GM12878 (cell line): ENCODE results near the gene NTM.

Source experiments
- CHD1 ChIP-seq: IDR thresholded peaks from 2 replicates; pipeline ENCODE4 v1.6.1; 2012; ENCODE audit warnings: low read depth, low read length, improper control_type of control experiment
- CHD4 ChIP-seq: fragments of 200-600 bp; sonication (generic); IDR thresholded peaks from 2 replicates; pipeline ENCODE4 v1.6.1; 2016; ENCODE audit warnings: mild to moderate bottlenecking
- CTCF ChIP-seq, 3 experiments: IDR thresholded peaks in 2 of 3; conservative IDR thresholded peaks in 1 of 3; 2 replicates each; pipeline ENCODE4 v1.5.1; 2011; ENCODE audit warnings: low read depth in 3 of 3, low read length in 3 of 3, mild to moderate bottlenecking in 3 of 3, control low read depth in 2 of 3, moderate library complexity in 2 of 3, inconsistent platforms in 1 of 3, mixed read lengths in 1 of 3; ENCODE audit not compliant: control insufficient read depth in 2 of 3, insufficient read depth in 1 of 3; ENCODE audit errors: extremely low read depth in 1 of 3
- MEF2A ChIP-seq: IDR thresholded peaks from 2 replicates; pipeline ENCODE4 v1.6.1; 2011; ENCODE audit warnings: low read depth, mild to moderate bottlenecking, low read length, moderate library complexity; ENCODE audit not compliant: insufficient read depth
- PBX3 ChIP-seq: IDR thresholded peaks from 2 replicates; pipeline ENCODE4 v1.6.1; 2011; ENCODE audit warnings: mild to moderate bottlenecking, low read depth, low read length, moderate library complexity; ENCODE audit not compliant: insufficient replicate concordance
- POLR2A ChIP-seq: IDR thresholded peaks from 2 replicates; pipeline ENCODE4 v1.6.1; 2011; ENCODE audit warnings: low read depth, mild to moderate bottlenecking, low read length
- POU2F2 ChIP-seq: IDR thresholded peaks from 3 replicates; pipeline ENCODE4 v1.6.1; 2011; ENCODE audit warnings: low read depth, mild to moderate bottlenecking, low read length, borderline replicate concordance
- RELA ChIP-seq: fragments of 450-650 bp; IDR thresholded peaks from 2 replicates; pipeline ENCODE4 v1.8.0; 2014; ENCODE audit warnings: borderline replicate concordance; ENCODE audit not compliant: partially characterized antibody
- TBL1XR1 ChIP-seq: IDR thresholded peaks from 2 replicates; pipeline ENCODE4 v1.6.1; 2012; ENCODE audit warnings: low read depth, low read length, improper control_type of control experiment
- YY1 ChIP-seq: IDR thresholded peaks from 2 replicates; pipeline ENCODE4 v1.6.1; 2011; ENCODE audit warnings: low read depth, mild to moderate bottlenecking, low read length
- TF ChIP-seq, protein P1 (sequence below): IDR thresholded peaks from 2 replicates; pipeline ENCODE4 v1.6.1; 2012; ENCODE audit warnings: low read depth, low read length, improper control_type of control experiment
- TF ChIP-seq, protein P2 (sequence below): IDR thresholded peaks from 2 replicates; pipeline ENCODE4 v1.6.1; 2011; ENCODE audit warnings: low read depth, low read length, improper control_type of control experiment, borderline replicate concordance

GRCh38 chr11:131667566-131667965 lies 297.2 kb downstream of the NTM start:
- TF ChIP-seq CTCF (IDR thresholded peaks at IDR 0.05 in 2 of 3, conservative IDR thresholded peaks at IDR 0.05 in 1 of 3; ENCODE audit: control insufficient read depth in 2 of 3, extremely low read depth in 1 of 3, insufficient read depth in 1 of 3, low read depth in 3 of 3, low read length in 3 of 3) (no peak), POU2F2 (no peak), POLR2A (no peak), PBX3 (no peak), CHD1 (no peak), TBL1XR1 (no peak), YY1 (no peak), CHD4 (no peak), MEF2A (no peak), RELA (no peak)
- TF ChIP-seq, protein P1, sequence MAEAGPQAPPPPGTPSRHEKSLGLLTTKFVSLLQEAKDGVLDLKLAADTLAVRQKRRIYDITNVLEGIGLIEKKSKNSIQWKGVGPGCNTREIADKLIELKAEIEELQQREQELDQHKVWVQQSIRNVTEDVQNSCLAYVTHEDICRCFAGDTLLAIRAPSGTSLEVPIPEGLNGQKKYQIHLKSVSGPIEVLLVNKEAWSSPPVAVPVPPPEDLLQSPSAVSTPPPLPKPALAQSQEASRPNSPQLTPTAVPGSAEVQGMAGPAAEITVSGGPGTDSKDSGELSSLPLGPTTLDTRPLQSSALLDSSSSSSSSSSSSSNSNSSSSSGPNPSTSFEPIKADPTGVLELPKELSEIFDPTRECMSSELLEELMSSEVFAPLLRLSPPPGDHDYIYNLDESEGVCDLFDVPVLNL: no peak
- TF ChIP-seq, protein P2, sequence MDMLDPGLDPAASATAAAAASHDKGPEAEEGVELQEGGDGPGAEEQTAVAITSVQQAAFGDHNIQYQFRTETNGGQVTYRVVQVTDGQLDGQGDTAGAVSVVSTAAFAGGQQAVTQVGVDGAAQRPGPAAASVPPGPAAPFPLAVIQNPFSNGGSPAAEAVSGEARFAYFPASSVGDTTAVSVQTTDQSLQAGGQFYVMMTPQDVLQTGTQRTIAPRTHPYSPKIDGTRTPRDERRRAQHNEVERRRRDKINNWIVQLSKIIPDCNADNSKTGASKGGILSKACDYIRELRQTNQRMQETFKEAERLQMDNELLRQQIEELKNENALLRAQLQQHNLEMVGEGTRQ: no peak
